Measurements from ENCODE around the gene STAB1. TPM values are rescaled to one million over a fixed set of nuclear protein-coding genes. Genes with fewer than 3 reads are reported as not detected.

The STAB1 gene
- total and polyA plus RNA-seq, 2 of the 13 experiments (the other 11 are each of a cell fraction or from before 2014, with no cell fraction given), result 0.09 to 0.34 TPM

- peak; percentile 57 for TF ChIP-seq ASH2L (IDR thresholded peaks at IDR 0.05; ENCODE audit: insufficient read length, low read depth, low read length)
- TF ChIP-seq ZSCAN12 (CRISPR knock-in tag; IDR thresholded peaks at IDR 0.05), result no peak
- no peak for TF ChIP-seq ZNF598 (CRISPR knock-in tag; IDR thresholded peaks at IDR 0.05; ENCODE audit: borderline replicate concordance)
- TF ChIP-seq ZNF800 (CRISPR knock-in tag; IDR thresholded peaks at IDR 0.05), result no peak
- peak; percentile 62; the same call in 1 of the 2 replicates for TF ChIP-seq ZNF792 (CRISPR knock-in tag; IDR thresholded peaks at IDR 0.05)
- no peak for TF ChIP-seq TOE1 (CRISPR knock-in tag; IDR thresholded peaks at IDR 0.05)
- TF ChIP-seq ZNF383 (CRISPR knock-in tag; IDR thresholded peaks at IDR 0.05; ENCODE audit: borderline replicate concordance), result no peak
- peak; percentile 80 for TF ChIP-seq THAP11 (CRISPR knock-in tag; IDR thresholded peaks at IDR 0.05)
- 0 out of 2 replicates have a peak, but pooled peaks have one; percentile 29 for TF ChIP-seq TGIF2 (CRISPR knock-in tag; IDR thresholded peaks at IDR 0.05)
- TF ChIP-seq CEBPZ (IDR thresholded peaks at IDR 0.05; ENCODE audit: low read length), result no peak
- TF ChIP-seq IKZF1 (IDR thresholded peaks at IDR 0.05), result no peak
- TF ChIP-seq PHF20 (CRISPR knock-in tag; IDR thresholded peaks at IDR 0.05), result peak; percentile 42; the same call in 1 of the 2 replicates
- TF ChIP-seq KIAA2018 (CRISPR knock-in tag; IDR thresholded peaks at IDR 0.05; ENCODE audit: borderline replicate concordance), result no peak
These were observed 39.6 kb upstream of the STAB1 start, which contains the start of gene NISCH (continued) for GRCh38 chr3:52455283-52456168.

Measured in HepG2 (cell line).